Esophagus muscularis mucosa (tissue), 4 donors: ENCODE results near the gene EXOSC10. TPM values are rescaled to one million over a fixed set of nuclear protein-coding genes. Genes with fewer than 3 reads are reported as not detected.

Experiments used
- DNase-seq: peaks from one replicate; pipeline ENCODE4 v3.0.0-alpha.2; 2017; ENCODE audit errors: extremely low spot score
- H3K27ac ChIP-seq, 4 donors: fragments of 200-600 bp; sonication (generic); replicated peaks in 1 of 4; 1 replicate in 3 of 4; 2 replicates in 1 of 4; pipeline ENCODE4 v1.5.1; 2016 to 2019; ENCODE audit warnings: mild to moderate bottlenecking in 1 of 4
- H3K27me3 ChIP-seq, 4 donors: fragments of 200-600 bp; sonication (generic); one replicate each; pipeline versions ENCODE4 v1.5.1 to v1.6.0; 2016 to 2019
- H3K36me3 ChIP-seq, 4 donors: fragments of 200-600 bp; sonication (generic); one replicate each; pipeline ENCODE4 v1.5.1; 2016 to 2019
- H3K4me1 ChIP-seq, 4 donors: fragments of 200-600 bp; sonication (generic); one replicate each; pipeline ENCODE4 v1.5.1; 2016 to 2019
- H3K4me3 ChIP-seq, 4 donors: fragments of 200-600 bp; sonication (generic); 1 replicate in 2 of 4; 2 replicates in 2 of 4; pipeline ENCODE4 v1.5.1; 2016 to 2019; ENCODE audit warnings: mild to moderate bottlenecking in 4 of 4, moderate library complexity in 1 of 4
- H3K9me3 ChIP-seq, 4 donors: fragments of 200-600 bp; sonication (generic); 1 replicate in 3 of 4; 2 replicates in 1 of 4; pipeline ENCODE4 v1.5.1; 2016 to 2019
- CTCF ChIP-seq, 3 experiments: fragments of 200-600 bp in 2 of 3; fragments of 450-650 bp in 1 of 3; sonication (generic) in 2 of 3; IDR thresholded peaks; one replicate each; pipeline ENCODE4 v1.5.1; 2017 to 2019; ENCODE audit warnings: antibody characterized with exemption in 3 of 3, mild to moderate bottlenecking in 2 of 3, moderate library complexity in 1 of 3
- EP300 ChIP-seq: sonication (generic); formaldehyde crosslinking; IDR thresholded peaks from one replicate; pipeline ENCODE4 v1.6.1; 2017; ENCODE audit warnings: antibody characterized with exemption
- POLR2A ChIP-seq: fragments of 450-650 bp; IDR thresholded peaks from one replicate; pipeline ENCODE4 v1.6.1; 2017; ENCODE audit warnings: antibody characterized with exemption, moderate library complexity, mild to moderate bottlenecking, low read depth
- POLR2AphosphoS5 ChIP-seq, 2 donors: sonication (generic); formaldehyde crosslinking; IDR thresholded peaks; one replicate each; pipeline ENCODE4 v1.6.1; 2017; ENCODE audit warnings: antibody characterized with exemption in 2 of 2
- WGBS: methylation state at CpG from one replicate; pipeline ENCODE4 v1.1.5; 2018; 5-methylcytosine and 5-hydroxymethylcytosine counted together
- intact Hi-C: fragments of 100-400 bp; cut with DNase I; formaldehyde crosslinking; loops from one replicate; pipeline ENCODE4 v1.15.1; 2023
- total RNA-seq, 4 donors: library from RNA; depleted of rRNA; stranded (reverse); fragments of >200 nt; gene quantifications; one replicate each; pipeline versions ENCODE4 v1.1.0 to v1.2.1, GENCODE V29; 2016

Gene EXOSC10
- total RNA-seq, 4 donors from 2014 or later: 33.2 to 49.4 (median 36.3) TPM

GRCh38 chr1:11062965-11063401 lies 36.7 kb downstream of the EXOSC10 start:
- 51% methylated on average over 3 of the region's 3 CpGs for WGBS
- H3K27ac ChIP-seq: no peak overlapping the region
- peaks cover 18 to 32% (median 27%) of the 10 kb centered on the region in 4 donors for H3K4me1 ChIP-seq
- H3K27me3 ChIP-seq: no peaks in the 10 kb centered on the region
- no peak overlapping the region for H3K4me3 ChIP-seq
- no peak for DNase-seq
- TF ChIP-seq POLR2A: no peak
- no peak for TF ChIP-seq EP300
- TF ChIP-seq POLR2AphosphoS5 (IDR thresholded peaks at IDR 0.05): no peak
- TF ChIP-seq CTCF (IDR thresholded peaks at IDR 0.05): no peak
- peaks cover 27 to 48% (median 37%) of the 10 kb centered on the region in 4 donors for H3K36me3 ChIP-seq
- no peaks in the 10 kb centered on the region for H3K9me3 ChIP-seq
- intact Hi-C loops: no loop called here

GRCh38 chr1:11061652-11062365 lies 37.9 kb downstream of the EXOSC10 start:
- no peak overlapping the region for H3K4me3 ChIP-seq
- peaks cover 18 to 32% (median 27%) of the 10 kb centered on the region in 4 donors for H3K4me1 ChIP-seq
- H3K27me3 ChIP-seq: no peaks in the 10 kb centered on the region
- DNase-seq: no peak
- no peaks in the 10 kb centered on the region for H3K9me3 ChIP-seq
- intact Hi-C loops: no loop called here
- no peak overlapping the region for H3K27ac ChIP-seq
- WGBS: 70% methylated on average over 5 of the region's 5 CpGs
- TF ChIP-seq EP300: no peak
- no peak for TF ChIP-seq CTCF (IDR thresholded peaks at IDR 0.05)
- no peak for TF ChIP-seq POLR2A
- TF ChIP-seq POLR2AphosphoS5 (IDR thresholded peaks at IDR 0.05): no peak
- peaks cover 18 to 48% (median 36%) of the 10 kb centered on the region in 4 donors for H3K36me3 ChIP-seq

- intact Hi-C loops: no loop called here
- Histone ChIP-seq H3K4me3 (peak within 1 kb of the TSS; percentile 96 to 99 (median 98)), H3K27me3 (no peaks in the 10 kb centered on the region), H3K36me3 (peaks cover 9 to 48% (median 36%) of the 10 kb centered on the region in 4 donors), H3K27ac (peak within 1 kb of the TSS; percentile 75 to 88 (median 79)), H3K9me3 (no peaks in the 10 kb centered on the region), H3K4me1 (peaks cover 18 to 32% (median 27%) of the 10 kb centered on the region in 4 donors)
- peak; percentile 94 for DNase-seq
- TF ChIP-seq POLR2A: peak; percentile 44
- no peak for TF ChIP-seq EP300
- TF ChIP-seq POLR2AphosphoS5 (IDR thresholded peaks at IDR 0.05): peak; percentile 51 to 75
- peak; percentile 33 to 78 (median 56) for TF ChIP-seq CTCF (IDR thresholded peaks at IDR 0.05)
- WGBS: 2% methylated on average over 13 of the region's 83 CpGs
Measured at GRCh38 chr1:11059968-11060830, 39.5 kb downstream of the EXOSC10 start, which contains the start of gene SRM. Gene SRM (minus strand): TSS chr1:11060018. CDS start chr1:11059943, 75 bp downstream.

GRCh38 chr1:11059155-11059967 lies 40.3 kb downstream of the EXOSC10 start:
- H3K4me3 ChIP-seq: peak overlapping the region; percentile 96 to 99 (median 98)
- 0% methylated on average over 5 of the region's 72 CpGs for WGBS
- no peaks in the 10 kb centered on the region for H3K27me3 ChIP-seq
- intact Hi-C loops: no loop called here
- H3K9me3 ChIP-seq: no peaks in the 10 kb centered on the region
- peak overlapping the region; percentile 66 to 74 (median 69) for H3K27ac ChIP-seq
- no peak for TF ChIP-seq POLR2A
- no peak for TF ChIP-seq POLR2AphosphoS5 (IDR thresholded peaks at IDR 0.05)
- TF ChIP-seq EP300: no peak
- TF ChIP-seq CTCF (IDR thresholded peaks at IDR 0.05): no peak
- H3K4me1 ChIP-seq: peaks cover 18 to 32% (median 27%) of the 10 kb centered on the region in 4 donors
- no peak for DNase-seq
- peaks cover 6 to 49% (median 37%) of the 10 kb centered on the region in 4 donors for H3K36me3 ChIP-seq
